ENCODE results near the gene PIGU. TPM values are rescaled to one million over a fixed set of nuclear protein-coding genes. Genes with fewer than 3 reads are reported as not detected.

Gene PIGU
- total RNA-seq, 1 experiment from 2014 or later = 25.1 TPM

GRCh38 chr20:34525709-34526416, 151.0 kb downstream of the PIGU start (continued):
- peak; percentile 88 for TF ChIP-seq MAX (IDR thresholded peaks at IDR 0.05)
- TF ChIP-seq ZBTB33 (IDR thresholded peaks at IDR 0.05; ENCODE audit: extremely low read depth, insufficient replicate concordance, low read length) = peak; percentile 58
- TF ChIP-seq POLR2AphosphoS5 (IDR thresholded peaks at IDR 0.05; ENCODE audit: low read depth, low read length) = peak; percentile 72
- TF ChIP-seq REST (IDR thresholded peaks at IDR 0.05; ENCODE audit: low read depth) = no peak
- peak; percentile 76 for TF ChIP-seq EGR1 (IDR thresholded peaks at IDR 0.05; ENCODE audit: low read depth)
- no peak for TF ChIP-seq POLR2A (IDR thresholded peaks at IDR 0.05; ENCODE audit: borderline replicate concordance, extremely low read depth, insufficient read depth, insufficient read length)
